ENCODE results near the gene CTRB2.

Gene CTRB2

DNA sequence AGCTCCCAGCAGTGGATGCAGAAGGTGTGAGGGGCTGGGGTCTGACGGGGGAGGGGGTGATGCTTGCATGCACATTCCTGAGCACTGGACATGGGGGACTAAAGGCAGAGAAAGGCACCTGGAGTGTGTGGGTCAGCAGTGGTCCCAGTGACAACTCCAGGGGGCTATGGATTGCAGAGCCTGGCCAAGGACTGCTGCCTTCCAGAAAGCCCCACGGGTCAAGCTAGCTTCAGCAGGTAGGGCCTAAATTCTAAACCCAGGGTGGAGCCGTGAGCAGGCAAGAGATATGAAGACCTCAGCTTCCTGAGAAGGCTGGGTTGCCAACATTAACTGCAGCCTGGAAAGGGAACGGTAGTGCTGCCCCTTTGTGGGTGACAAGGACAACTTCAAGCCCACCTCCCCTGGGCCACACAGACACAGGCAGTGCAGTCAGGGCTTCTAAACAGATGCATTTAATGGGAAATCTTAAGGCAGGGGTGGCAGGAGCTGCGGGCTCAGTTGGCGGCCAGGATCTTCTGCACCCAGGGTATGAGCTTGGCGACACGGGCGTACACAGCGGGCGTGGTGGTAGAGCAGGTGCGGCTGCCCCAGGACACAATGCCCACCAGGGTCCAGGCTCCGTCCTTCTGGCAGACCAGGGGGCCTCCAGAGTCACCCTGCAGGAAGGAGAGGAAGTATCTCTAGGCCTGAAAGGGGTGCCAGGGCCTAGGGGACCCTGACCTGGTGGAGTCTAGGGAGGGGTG is 3.1 kb downstream of the CTRB2 start:
- DNase-seq = no peak

DNA sequence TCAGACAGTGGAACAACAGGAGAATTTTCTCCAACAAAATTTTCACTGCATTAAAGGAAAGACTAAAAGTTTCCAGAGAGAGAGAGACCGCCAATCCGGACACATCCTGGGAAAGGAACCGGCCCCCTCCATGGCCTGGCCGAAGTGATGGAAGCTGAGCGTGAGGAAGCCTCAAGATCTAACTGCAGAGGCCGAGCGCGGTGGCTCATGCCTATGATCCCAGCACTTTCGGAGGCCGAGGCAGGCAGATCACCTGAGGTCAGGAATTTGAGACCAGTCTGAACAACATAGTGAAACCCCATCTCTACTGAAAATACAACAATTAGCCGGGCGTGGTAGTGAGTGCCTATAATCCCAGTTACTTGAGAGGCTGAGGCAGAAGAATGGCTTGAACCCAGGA is 3.9 kb downstream of the CTRB2 start:
- no peak for DNase-seq

DNA sequence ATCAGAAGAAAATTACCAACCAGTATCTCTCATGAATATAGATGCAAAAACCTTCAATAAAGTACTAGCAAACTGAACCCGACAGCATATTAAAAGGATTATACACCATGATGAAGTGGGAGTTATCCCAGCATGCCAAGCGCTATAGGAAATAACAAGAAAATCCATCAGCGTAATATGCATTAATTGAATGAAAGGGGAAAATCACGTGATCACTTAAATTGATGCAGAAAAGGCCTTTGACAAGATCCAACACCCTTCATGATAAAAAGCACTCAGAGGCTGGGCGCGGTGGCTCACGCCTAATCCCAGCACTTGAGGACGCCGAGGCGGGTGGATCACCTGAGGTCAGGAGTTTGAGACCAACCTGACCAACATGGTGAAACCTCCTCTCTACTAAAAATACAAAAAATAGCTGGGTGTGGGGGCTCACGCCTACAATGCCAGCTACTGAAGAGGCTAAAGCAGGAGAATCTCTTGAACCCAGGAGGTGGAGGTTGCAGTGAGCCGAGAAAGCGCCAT is 4.8 kb downstream of the CTRB2 start:
- no peak for DNase-seq

DNA sequence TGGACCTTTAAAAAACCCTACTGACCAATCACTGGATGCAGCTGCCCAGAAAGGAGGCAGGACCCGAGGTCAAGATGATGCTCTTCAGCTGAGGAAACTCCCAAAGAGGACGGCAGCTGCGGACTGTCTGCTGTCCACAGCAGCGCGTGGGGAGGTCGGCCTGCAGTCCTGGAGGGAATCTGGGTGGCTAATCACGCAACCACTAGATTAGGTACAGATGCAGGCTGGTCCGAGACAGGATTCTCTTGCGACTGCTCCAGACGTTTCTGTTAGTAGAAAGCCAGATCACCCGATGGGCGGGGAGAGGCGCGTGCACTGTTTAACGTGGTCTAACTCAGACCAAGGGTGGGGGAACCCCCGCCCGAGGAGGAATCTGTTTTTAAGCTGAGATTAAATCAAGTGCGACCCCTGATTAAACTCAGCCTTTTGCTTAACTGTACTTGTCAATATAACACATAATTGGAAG is 8.8 kb downstream of the CTRB2 start:
- no peak for DNase-seq

DNA sequence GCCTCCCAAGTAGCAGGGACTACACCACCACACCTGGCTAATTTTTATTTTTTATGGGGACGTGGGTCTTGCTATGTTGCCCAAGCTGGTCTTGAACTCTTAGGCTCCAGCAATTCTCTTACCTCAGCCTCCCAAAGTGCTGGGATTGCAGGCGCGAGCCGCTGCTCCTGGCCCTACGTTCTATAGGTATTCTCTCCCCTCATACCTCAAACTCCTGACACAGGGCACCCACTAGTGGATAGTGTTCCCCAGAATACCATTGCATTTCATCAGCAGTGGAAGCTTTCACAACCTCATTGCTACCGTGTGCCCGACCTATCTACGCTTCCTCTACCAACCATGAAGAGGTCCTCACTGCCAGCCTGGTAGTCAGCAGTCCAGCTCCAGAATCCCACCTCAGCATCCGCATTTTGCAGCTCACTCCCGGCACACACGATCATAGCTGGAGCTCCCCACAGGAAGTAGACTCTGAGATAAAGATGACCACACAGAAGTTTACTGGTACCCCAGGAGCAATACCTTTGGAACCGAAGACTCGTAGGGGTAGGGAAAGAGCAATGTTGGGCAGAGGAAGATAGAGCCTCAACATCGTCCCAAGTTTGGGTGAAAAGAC is 9.3 kb downstream of the CTRB2 start:
- no peak for DNase-seq

DNA sequence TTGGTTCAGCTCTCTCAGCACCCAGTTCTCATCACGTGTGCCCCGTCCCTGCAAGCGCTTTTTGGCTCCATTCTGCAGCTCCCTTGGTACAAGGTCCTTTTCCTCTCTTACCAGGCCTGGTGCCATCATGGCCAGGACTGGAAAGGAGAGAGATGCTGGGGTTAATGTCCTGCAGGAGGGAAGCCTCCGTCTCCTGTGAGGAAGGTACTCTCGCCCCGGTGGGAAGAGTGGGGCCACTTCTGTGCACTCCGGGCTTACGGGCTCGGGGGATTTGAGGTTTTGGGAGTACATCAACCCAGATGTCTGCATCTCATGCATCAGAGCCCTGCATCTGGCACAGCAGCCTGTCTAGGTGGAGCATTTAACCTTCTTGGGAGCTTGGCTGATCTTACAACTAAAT is 10.1 kb downstream of the CTRB2 start:
- no peak for DNase-seq

DNA sequence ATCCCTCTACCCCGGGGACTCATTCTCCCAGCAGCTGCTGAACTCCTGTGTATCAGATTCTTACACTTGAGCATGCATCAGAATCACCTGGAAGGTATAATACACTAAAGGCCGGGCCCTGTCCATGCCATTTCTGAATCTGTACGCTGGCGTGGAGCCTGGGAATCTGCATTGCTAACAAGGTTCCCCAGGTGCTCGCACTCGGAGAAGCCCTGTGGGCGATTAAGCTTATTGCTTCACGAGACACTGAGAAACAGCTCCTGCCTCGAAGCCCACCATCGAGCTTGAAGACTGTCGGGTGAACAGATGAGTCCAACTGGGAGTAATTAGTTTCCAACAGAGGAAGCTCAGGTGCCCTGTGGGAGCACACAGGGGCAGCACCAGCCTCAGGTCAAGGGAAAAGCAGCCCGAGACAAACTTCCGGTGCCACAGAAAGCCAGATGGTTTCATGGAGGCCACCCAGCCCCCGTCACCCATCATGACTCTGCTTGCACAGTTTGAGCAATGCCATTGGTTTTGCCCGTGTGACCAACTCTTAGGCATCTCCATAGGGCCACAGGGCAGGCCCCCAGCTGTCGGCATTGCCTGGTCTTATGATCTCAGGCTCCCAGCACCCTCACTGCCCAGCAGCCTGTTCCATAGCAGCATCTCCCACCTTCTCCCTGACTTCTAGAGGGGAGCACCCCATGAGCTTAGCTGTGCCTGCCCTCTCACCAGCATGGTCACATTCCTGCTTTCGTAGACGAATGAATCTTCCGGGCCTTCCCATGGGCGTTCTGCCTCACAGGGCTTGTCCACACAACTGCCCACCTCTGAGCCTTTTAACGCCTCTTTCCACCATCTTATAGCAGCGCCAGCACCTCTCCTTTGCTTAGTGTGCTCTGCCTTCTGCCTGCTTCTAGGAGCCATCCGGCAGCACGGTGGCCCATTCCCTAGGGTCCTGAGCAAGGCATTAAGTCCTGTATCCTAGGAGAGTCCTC is 10.9 kb downstream of the CTRB2 start:
- no peak for DNase-seq

DNA sequence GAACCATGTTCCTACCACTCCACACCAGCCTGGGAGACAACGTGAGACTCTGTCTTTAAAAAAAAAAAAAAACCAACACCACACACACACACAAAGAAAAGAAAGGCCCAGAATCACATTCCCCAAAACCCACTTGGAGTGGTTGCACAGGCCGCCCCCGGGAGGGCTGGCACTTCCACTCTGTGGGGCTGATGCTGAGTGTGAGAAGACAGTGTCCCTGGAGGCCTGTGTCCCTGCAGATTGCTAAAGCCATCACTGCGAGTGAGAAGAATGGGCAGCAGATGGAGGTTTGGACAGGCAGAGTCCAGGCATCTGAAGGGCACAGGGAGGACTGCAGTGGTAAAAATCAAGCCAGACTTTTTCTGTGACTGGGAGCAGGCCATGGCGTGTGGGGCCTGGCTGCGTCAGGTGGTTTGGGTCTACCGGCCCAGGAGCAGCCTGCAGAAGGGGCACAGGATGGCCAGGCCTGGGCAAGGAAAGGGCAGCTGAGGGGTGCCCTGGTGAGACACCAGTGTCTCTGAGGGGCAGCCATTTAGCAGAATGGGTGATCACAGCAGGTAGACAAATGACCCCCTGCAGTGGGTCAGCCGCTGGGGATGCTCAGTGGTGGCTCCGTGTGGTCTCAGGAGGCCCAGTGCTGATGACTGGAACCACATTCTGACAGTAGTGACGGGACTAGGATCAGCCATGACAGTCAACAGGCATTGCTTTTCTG is 13.1 kb downstream of the CTRB2 start:
- DNase-seq = no peak

DNA sequence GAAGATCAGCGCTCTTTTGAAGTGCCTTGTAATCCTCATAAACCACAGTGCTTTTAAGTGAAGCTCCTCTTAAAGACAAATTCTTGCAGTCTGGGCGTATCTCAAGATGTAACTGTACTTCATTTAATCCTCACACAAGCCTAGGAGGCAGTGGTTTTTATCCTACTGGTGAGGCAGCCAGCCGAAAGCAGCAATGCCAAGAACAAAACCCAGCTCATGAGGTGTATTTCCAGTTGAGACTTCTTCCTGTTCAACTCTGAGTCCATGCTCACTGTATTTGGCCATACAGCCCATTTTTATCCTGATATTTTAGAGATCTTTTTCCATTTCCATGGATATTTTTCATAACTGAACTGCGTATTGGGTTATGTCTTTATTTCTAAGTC is 13.7 kb downstream of the CTRB2 start:
- no peak for DNase-seq

DNA sequence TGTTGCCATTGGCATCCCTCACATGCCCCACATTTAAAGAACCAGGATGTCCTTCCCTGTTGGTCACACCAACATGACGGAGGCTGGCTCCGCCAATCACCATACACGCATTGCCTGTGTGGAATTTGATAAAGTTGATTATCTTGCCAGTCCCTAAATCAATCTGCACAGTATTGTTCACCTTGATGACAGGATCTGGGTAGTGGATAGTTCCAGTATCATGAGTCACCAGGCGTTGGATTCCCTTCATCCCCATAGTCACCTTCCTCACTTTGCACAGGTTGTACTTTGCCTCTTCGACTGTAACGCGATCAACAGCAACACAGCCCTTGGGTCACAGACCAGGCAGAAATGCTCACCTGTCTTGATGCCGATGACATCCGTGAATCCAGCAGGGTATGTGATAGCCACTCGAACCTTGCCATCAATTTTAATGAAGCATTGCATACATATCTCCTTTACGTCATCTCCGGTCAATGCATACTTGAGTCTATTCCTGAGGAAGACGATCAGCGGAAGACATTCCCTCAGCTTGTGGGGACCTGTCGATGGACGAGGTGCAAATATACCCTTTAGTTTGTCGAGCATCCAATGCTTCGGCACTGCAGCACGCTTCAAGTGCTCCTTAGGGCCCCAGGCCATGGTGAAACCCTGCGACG is 14.2 kb downstream of the CTRB2 start:
- DNase-seq = no peak

DNA sequence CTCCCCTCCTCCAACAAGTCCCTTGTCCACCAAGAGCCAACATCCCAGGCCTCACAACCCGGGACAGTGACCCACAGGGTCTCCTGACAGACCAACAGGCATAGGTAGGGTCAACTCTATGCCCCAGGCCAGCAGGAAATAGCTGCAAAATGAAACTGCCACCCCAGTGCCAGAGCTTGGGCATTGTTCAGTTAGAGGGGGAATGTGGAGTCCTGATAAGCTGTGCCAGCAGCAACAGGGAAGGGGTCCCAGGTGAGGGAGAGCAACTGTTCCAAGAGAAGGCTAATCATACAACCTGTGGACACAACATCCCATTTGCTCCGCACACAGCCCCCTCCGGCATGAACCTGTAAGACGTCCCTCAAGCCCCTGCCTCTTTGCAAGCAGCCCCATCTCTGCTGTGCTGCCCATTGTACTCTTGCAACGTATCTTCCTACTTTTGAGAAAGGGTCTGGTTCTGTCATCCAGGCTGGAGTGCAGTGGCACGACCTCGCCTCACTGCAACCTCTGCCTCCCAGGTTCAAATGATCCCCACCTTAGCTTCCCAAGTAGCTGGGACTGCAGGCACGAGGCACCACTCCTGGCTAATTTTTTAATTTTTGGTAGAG is 17.2 kb downstream of the CTRB2 start:
- DNase-seq = no peak

DNA sequence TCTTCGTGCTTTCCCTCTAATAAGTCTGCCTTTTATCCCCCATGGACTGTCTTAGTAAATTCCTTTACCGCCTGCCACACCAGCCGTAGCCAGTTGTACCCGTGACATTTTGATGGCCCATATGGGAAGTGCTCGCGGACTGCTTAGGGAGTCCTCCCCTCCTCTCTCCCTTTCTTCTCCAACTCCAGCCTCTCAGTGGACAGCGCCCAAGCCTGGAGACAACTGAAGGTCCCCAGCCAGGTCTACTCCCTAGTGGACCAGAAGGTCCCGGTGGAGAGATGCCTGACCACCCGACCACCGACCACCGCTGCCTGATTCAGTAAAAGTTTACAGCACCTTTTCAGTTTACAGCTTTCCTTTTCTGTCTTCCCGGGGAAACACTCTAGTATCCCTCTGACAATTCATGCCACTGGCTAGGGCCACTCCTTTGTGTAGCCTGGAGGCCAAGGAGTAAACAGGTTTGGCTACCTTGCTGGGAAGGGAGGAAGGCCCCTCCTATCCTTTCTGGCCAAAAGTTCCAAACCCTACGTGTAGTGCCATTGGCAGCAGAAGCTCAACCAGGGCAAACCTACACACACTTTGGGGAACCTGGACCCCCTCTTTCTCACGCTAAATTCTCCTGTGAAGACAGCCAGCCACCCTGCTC is 18.0 kb downstream of the CTRB2 start:
- no peak for DNase-seq

DNA sequence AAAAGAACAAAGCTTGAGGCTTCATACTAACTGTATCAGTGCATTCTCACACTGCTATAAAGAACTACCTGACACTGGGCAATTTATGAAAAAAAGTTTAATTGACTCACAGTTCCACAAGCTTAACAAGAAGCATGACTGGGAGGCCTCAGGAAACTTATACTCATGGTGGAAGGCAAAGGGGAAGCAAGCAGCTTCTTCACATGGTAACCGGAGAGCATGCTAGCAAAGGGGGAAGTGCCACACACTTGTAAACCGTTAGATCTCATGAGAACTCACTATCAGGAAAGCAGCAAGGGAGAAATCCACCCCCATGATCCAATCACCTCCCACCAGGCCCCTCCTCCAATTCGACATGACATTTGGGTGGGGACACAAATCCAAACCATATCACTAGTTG is 25.3 kb downstream of the CTRB2 start:
- DNase-seq = no peak

DNA sequence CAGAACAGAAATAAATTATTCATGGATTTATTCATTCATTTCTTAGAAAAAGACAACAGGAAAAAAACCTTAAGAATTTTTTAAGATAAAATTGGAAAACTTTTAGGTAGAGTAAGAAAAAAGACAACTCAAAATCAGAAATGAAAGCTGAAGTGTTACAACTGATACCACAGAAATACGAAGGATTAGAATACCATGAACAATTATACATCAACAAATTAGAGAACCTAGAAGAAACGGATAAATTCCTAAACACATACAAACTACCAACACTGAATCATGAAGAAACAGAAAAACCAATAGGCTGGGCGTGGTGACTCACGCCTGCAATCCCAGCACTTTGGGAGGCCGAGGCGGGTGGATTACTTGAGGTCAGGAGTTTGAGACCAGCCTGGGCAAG is 27.8 kb downstream of the CTRB2 start:
- no peak for DNase-seq

DNA sequence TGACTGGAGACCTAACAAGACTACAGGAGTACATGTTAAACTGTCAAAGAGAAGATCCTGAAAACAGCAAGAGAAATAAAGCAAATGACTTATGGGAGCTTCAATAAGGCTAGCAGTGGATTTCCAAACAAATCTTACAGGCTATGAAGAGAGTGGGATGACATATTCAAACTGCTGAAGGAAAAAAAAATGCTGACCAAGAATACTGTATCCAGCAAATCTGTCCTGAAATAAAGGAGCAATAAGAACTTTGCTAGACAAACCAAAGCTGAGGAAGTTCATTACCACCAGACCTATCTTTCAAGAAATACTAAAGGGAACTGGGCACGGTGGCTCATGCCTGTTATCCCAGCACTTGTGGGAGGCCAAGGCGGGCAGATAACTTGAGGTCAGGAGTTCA is 30.0 kb downstream of the CTRB2 start:
- no peak for DNase-seq

DNA sequence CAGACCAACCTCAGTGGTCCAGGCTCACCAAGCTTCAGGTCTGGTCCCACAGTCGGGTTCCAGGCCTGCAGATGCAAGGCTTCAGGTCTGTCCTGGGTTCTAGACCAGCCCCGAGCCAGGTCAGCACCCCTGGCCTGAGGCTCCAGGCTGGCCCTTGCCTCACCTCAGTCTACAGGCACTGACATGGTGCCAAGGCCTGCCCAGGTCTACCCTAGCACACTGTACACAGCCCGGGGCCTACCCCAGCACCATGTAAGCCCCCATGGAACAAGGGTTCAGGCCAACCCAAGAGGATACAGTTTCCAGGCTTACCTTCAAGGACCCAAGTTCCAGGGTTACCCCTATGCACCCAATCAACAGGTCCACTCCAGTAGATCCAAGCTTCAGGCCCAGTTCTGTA is 31.9 kb downstream of the CTRB2 start:
- no peak for DNase-seq

DNA sequence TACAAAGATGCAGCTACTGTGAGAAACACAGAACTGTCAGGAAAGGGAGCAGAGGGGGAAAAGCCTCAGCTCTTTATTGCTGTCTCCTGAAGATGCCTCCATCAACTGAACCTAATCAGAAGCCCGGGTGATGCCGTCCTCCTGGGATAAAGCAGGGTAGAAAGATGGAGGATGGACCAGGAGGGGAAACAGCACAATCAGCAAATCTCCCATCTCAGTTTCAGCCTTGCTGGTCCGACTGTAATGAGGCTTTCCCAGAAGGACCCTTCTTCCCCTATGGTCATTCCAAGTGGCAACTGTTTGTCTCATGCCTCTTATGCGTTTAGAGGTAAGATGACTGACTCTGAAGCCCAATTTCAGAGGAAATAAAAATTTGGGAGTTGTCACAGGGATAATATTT is 34.4 kb downstream of the CTRB2 start:
- DNase-seq = no peak

DNA sequence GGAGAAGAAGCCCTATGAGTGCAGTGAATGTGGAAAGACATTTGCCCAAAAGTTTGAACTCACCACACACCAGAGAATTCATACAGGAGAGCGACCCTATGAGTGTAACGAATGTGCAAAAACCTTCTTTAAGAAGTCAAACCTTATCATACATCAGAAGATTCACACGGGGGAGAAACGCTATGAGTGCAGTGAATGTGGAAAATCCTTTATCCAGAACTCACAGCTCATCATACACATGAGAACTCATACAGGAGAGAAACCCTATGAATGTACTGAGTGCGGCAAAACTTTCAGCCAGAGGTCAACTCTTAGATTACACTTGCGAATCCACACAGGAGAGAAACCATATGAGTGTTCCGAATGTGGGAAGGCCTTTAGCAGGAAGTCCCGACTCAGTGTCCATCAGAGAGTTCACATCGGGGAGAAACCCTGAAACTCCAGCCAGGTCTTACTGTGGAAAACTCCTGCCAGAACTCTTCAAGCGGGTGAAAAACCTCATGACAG is 37.0 kb downstream of the CTRB2 start:
- no peak for DNase-seq

DNA sequence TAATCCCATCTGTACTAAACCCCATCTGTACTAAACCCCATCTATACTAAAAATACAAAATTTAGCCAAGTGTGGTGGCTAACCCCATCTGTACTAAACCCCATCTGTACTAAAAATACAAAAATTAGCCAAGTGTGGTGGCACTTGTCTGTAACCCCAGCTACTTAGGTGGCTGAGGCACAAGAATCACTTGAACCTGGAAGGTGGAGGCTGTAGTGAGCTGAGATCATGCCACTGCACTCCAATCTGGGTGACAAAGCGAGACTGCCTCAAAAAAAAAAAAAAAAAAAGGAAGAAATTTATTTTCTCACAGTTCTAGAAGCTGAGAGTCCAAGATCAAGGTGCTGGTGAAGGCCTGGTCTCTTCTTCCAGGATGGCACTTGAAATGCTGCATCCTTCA is 46.6 kb downstream of the CTRB2 start:
- no peak for DNase-seq

Data from CD4-positive, alpha-beta T cell treated with Interleukin-21 for 1 hour (primary cell).